ENCODE data around the gene STARD10.

GRCh38 chr11:72762641-72763304 lies 31.1 kb downstream of the STARD10 start:
- TF ChIP-seq, protein P1, sequence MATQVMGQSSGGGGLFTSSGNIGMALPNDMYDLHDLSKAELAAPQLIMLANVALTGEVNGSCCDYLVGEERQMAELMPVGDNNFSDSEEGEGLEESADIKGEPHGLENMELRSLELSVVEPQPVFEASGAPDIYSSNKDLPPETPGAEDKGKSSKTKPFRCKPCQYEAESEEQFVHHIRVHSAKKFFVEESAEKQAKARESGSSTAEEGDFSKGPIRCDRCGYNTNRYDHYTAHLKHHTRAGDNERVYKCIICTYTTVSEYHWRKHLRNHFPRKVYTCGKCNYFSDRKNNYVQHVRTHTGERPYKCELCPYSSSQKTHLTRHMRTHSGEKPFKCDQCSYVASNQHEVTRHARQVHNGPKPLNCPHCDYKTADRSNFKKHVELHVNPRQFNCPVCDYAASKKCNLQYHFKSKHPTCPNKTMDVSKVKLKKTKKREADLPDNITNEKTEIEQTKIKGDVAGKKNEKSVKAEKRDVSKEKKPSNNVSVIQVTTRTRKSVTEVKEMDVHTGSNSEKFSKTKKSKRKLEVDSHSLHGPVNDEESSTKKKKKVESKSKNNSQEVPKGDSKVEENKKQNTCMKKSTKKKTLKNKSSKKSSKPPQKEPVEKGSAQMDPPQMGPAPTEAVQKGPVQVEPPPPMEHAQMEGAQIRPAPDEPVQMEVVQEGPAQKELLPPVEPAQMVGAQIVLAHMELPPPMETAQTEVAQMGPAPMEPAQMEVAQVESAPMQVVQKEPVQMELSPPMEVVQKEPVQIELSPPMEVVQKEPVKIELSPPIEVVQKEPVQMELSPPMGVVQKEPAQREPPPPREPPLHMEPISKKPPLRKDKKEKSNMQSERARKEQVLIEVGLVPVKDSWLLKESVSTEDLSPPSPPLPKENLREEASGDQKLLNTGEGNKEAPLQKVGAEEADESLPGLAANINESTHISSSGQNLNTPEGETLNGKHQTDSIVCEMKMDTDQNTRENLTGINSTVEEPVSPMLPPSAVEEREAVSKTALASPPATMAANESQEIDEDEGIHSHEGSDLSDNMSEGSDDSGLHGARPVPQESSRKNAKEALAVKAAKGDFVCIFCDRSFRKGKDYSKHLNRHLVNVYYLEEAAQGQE (IDR thresholded peaks at IDR 0.05), result no peak
- no peak for TF ChIP-seq CTCF (IDR thresholded peaks at IDR 0.05; ENCODE audit: low read depth, low read length, missing input control)
- TF ChIP-seq FOXA1 (IDR thresholded peaks at IDR 0.05), result no peak
- no peak for TF ChIP-seq RAD21 (IDR thresholded peaks at IDR 0.05)
